NCI-H82 treated with DMSO at 0.1 percent for 48 hours (cell line): ENCODE measurements around the gene STARD8.

Experiments used
- DNase-seq: peaks from one replicate; lab custom pipeline; 2025; ENCODE audit not compliant: unreplicated experiment; lab: John Stamatoyannopoulos, UW

Gene STARD8

GRCh38 chrX:68749426-68749825 lies 102.0 kb downstream of the STARD8 start:
- no peak for DNase-seq

- no peak for DNase-seq
These were observed 102.8 kb downstream of the STARD8 start for GRCh38 chrX:68750316-68750715.

- no peak for DNase-seq
These were observed 103.9 kb downstream of the STARD8 start for GRCh38 chrX:68751372-68751771.

- DNase-seq = no peak
These were observed 105.8 kb downstream of the STARD8 start for GRCh38 chrX:68753218-68753617.

GRCh38 chrX:68754406-68754805 lies 106.9 kb downstream of the STARD8 start:
- DNase-seq = no peak

GRCh38 chrX:68755616-68756125 lies 108.2 kb downstream of the STARD8 start:
- DNase-seq = no peak

GRCh38 chrX:68757331-68757730 lies 109.9 kb downstream of the STARD8 start:
- DNase-seq = no peak

GRCh38 chrX:68757731-68758130 lies 110.3 kb downstream of the STARD8 start:
- no peak for DNase-seq

GRCh38 chrX:68758671-68759070 lies 111.2 kb downstream of the STARD8 start:
- no peak for DNase-seq

GRCh38 chrX:68761086-68761485 lies 113.6 kb downstream of the STARD8 start:
- no peak for DNase-seq

- DNase-seq = no peak
These were observed 115.3 kb downstream of the STARD8 start for GRCh38 chrX:68762766-68763165.

GRCh38 chrX:68763481-68763880 lies 116.0 kb downstream of the STARD8 start:
- DNase-seq = no peak
